Neural cell (in vitro differentiated cells): ENCODE data around the gene KLF9. TPM values are rescaled to one million over a fixed set of nuclear protein-coding genes. Genes with fewer than 3 reads are reported as not detected.

Experiments used
- H2AFZ ChIP-seq: fragments of 200-600, 300-800 bp; sonication (generic), shearing (Covaris generic); 2 replicates; pipeline ENCODE4 v1.6.0; 2014; ENCODE audit warnings: low read depth, mild to moderate bottlenecking, antibody characterized with exemption, low read length, moderate library complexity
- H3F3A ChIP-seq: fragments of 200-600 bp; shearing (Covaris generic); 2 replicates; pipeline ENCODE4 v1.6.1; 2016; ENCODE audit warnings: mild to moderate bottlenecking, moderate library complexity, mixed read lengths, antibody characterized with exemption, low read length; ENCODE audit not compliant: insufficient read depth, poor library complexity, severe bottlenecking
- H3K27ac ChIP-seq: fragments of 200-600, 300-800 bp; sonication (generic), shearing (Covaris generic); 2 replicates; pipeline ENCODE4 v1.5.1; 2014; ENCODE audit warnings: mild to moderate bottlenecking, low read length, moderate library complexity
- H3K27me3 ChIP-seq: fragments of 300-800, 200-600 bp; sonication (generic), shearing (Covaris generic); 2 replicates; pipeline ENCODE4 v1.6.0; 2014; ENCODE audit warnings: mild to moderate bottlenecking, low read depth, low read length, moderate library complexity; ENCODE audit not compliant: insufficient read depth
- H3K36me3 ChIP-seq: fragments of 300-800, 200-600 bp; sonication (generic), shearing (Covaris generic); 2 replicates; pipeline ENCODE4 v1.5.1; 2014; ENCODE audit warnings: mild to moderate bottlenecking, antibody characterized with exemption, low read length, moderate library complexity; ENCODE audit not compliant: insufficient read depth
- H3K4me2 ChIP-seq: fragments of 300-800, 200-600 bp; sonication (generic), shearing (Covaris generic); 2 replicates; pipeline ENCODE4 v1.6.0; 2014; ENCODE audit warnings: mild to moderate bottlenecking, low read length
- H3K4me3 ChIP-seq: fragments of 300-800, 200-600 bp; sonication (generic), shearing (Covaris generic); 2 replicates; pipeline ENCODE4 v1.5.1; 2014; ENCODE audit warnings: mild to moderate bottlenecking, low read length, moderate library complexity
- H3K79me2 ChIP-seq: fragments of 200-600 bp; shearing (Covaris generic); replicated peaks from 2 replicates; pipeline ENCODE4 v1.6.0; 2014; ENCODE audit warnings: mild to moderate bottlenecking, low read length, moderate library complexity; ENCODE audit not compliant: insufficient read depth
- H3K9ac ChIP-seq: fragments of 300-800, 200-600 bp; sonication (generic), shearing (Covaris generic); 2 replicates; pipeline ENCODE4 v1.6.1; 2016; ENCODE audit warnings: mild to moderate bottlenecking, low read length, mixed read lengths
- H3K9me2 ChIP-seq: fragments of 200-600 bp; shearing (Covaris generic); 2 replicates; pipeline ENCODE4 v1.6.1; 2016; ENCODE audit warnings: mild to moderate bottlenecking, low read length, mixed read lengths; ENCODE audit not compliant: insufficient read depth
- H3K9me3 ChIP-seq: fragments of 200-600, 300-800 bp; sonication (generic), shearing (Covaris generic); 2 replicates; pipeline ENCODE4 v1.6.1; 2016; ENCODE audit warnings: mild to moderate bottlenecking, mixed run types, low read length, moderate library complexity, mixed read lengths
- H4K20me1 ChIP-seq: fragments of 200-600 bp; shearing (Covaris generic); 2 replicates; pipeline ENCODE4 v1.6.1; 2016; ENCODE audit warnings: mild to moderate bottlenecking, mixed run types; ENCODE audit not compliant: insufficient read depth
- CTCF ChIP-seq: fragments of 450-650 bp; IDR thresholded peaks from 2 replicates; pipeline ENCODE4 v1.5.1; 2014; ENCODE audit warnings: antibody characterized with exemption, mild to moderate bottlenecking, moderate library complexity; ENCODE audit not compliant: poor library complexity, severe bottlenecking
- EP300 ChIP-seq: fragments of 450-650 bp; conservative IDR thresholded peaks from 2 replicates; pipeline ENCODE4 v1.6.1; 2014; ENCODE audit warnings: antibody characterized with exemption, mild to moderate bottlenecking, moderate library complexity; ENCODE audit not compliant: poor library complexity, severe bottlenecking
- EZH2 ChIP-seq: fragments of 200-600, 300-800 bp; shearing (Covaris generic), sonication (generic); IDR thresholded peaks from 2 replicates; pipeline ENCODE4 v1.6.1; 2014; ENCODE audit warnings: antibody characterized with exemption, low read length, borderline replicate concordance, mild to moderate bottlenecking; ENCODE audit not compliant: insufficient read depth, poor library complexity, severe bottlenecking
- MXI1 ChIP-seq: fragments of 450-650 bp; conservative IDR thresholded peaks from 2 replicates; pipeline ENCODE4 v1.6.1; 2014; ENCODE audit warnings: antibody characterized with exemption, mild to moderate bottlenecking; ENCODE audit not compliant: poor library complexity, severe bottlenecking
- POLR2AphosphoS5 ChIP-seq: IDR thresholded peaks from 2 replicates; pipeline ENCODE4 v1.6.1; 2012
- RAD21 ChIP-seq: fragments of 450-650 bp; conservative IDR thresholded peaks from 2 replicates; pipeline ENCODE4 v1.6.1; 2014; ENCODE audit warnings: antibody characterized with exemption, mild to moderate bottlenecking, moderate library complexity
- SMC3 ChIP-seq: fragments of 450-650 bp; conservative IDR thresholded peaks from 2 replicates; pipeline ENCODE4 v1.6.1; 2014; ENCODE audit warnings: antibody characterized with exemption, mild to moderate bottlenecking, moderate library complexity; ENCODE audit not compliant: poor library complexity
- TAF1 ChIP-seq: IDR thresholded peaks from 2 replicates; pipeline ENCODE4 v1.6.1; 2012; ENCODE audit warnings: low read depth
- polyA plus RNA-seq: library from polyadenylated mRNA; depleted of rRNA; stranded (reverse); fragments of >200 nt; gene quantifications from 2 replicates; pipeline ENCODE4 v1.2.3, GENCODE V29; 2014
- TF ChIP-seq, protein P1 (sequence below): IDR thresholded peaks from 2 replicates; pipeline ENCODE4 v1.6.1; 2012; ENCODE audit warnings: borderline replicate concordance

Gene KLF9
- polyA plus RNA-seq, 1 donor from 2014 or later = 0.11 TPM

GRCh38 chr9:70442328-70442848 is 27.9 kb upstream of the KLF9 start:
- Histone ChIP-seq H3K9me2 (no peaks in the 10 kb centered on the region), H3K27me3 (no peaks in the 10 kb centered on the region), H3K9me3 (no peaks in the 10 kb centered on the region), H3K27ac (no peak overlapping the region), H3F3A (no peaks in the 10 kb centered on the region), H3K79me2 (no peaks in the 10 kb centered on the region), H2AFZ (no peak overlapping the region), H3K4me3 (no peak overlapping the region), H3K36me3 (no peaks in the 10 kb centered on the region), H3K4me2 (no peak overlapping the region), H4K20me1 (no peaks in the 10 kb centered on the region), H3K9ac (no peak overlapping the region)
- TF ChIP-seq CTCF (no peak), RAD21 (no peak), SMC3 (no peak), EZH2 (no peak), TAF1 (no peak), POLR2AphosphoS5 (no peak), EP300 (no peak), MXI1 (no peak)
- TF ChIP-seq, protein P1, sequence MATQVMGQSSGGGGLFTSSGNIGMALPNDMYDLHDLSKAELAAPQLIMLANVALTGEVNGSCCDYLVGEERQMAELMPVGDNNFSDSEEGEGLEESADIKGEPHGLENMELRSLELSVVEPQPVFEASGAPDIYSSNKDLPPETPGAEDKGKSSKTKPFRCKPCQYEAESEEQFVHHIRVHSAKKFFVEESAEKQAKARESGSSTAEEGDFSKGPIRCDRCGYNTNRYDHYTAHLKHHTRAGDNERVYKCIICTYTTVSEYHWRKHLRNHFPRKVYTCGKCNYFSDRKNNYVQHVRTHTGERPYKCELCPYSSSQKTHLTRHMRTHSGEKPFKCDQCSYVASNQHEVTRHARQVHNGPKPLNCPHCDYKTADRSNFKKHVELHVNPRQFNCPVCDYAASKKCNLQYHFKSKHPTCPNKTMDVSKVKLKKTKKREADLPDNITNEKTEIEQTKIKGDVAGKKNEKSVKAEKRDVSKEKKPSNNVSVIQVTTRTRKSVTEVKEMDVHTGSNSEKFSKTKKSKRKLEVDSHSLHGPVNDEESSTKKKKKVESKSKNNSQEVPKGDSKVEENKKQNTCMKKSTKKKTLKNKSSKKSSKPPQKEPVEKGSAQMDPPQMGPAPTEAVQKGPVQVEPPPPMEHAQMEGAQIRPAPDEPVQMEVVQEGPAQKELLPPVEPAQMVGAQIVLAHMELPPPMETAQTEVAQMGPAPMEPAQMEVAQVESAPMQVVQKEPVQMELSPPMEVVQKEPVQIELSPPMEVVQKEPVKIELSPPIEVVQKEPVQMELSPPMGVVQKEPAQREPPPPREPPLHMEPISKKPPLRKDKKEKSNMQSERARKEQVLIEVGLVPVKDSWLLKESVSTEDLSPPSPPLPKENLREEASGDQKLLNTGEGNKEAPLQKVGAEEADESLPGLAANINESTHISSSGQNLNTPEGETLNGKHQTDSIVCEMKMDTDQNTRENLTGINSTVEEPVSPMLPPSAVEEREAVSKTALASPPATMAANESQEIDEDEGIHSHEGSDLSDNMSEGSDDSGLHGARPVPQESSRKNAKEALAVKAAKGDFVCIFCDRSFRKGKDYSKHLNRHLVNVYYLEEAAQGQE = no peak

DNA sequence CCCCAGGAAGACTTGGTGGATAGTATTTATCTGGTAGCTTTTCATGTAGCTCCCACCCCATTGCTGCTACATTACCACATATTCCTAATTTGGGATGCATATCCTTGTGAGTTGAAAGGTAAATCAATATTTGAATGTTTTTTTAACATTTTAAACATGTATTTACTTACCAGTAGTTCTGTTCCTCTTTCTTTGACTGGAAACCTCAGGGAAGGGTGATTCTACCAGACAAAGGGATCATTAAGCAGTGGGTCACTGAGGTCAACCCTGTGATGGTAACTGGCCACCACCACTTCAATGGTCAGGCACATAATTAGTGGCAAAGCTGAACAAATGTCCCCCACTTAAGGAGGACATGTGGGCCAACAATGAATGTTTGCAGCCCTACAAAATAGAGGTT is 27.2 kb upstream of the KLF9 start:
- H3K27me3 ChIP-seq = no peaks in the 10 kb centered on the region
- no peaks in the 10 kb centered on the region for H3K9me3 ChIP-seq
- H2AFZ ChIP-seq = no peak overlapping the region
- TF ChIP-seq SMC3 = no peak
- H3K4me2 ChIP-seq = no peak overlapping the region
- H3K36me3 ChIP-seq = no peaks in the 10 kb centered on the region
- H3K9ac ChIP-seq = no peak overlapping the region
- H3K9me2 ChIP-seq = no peaks in the 10 kb centered on the region
- no peak overlapping the region for H3K27ac ChIP-seq
- no peak overlapping the region for H3K4me3 ChIP-seq
- H3F3A ChIP-seq = no peaks in the 10 kb centered on the region
- H3K79me2 ChIP-seq = no peaks in the 10 kb centered on the region
- H4K20me1 ChIP-seq = no peaks in the 10 kb centered on the region
